ENCODE data around the gene PACRG.

PACRG gene

GRCh38 chr6:163302747-163303146 is 575.0 kb downstream of the PACRG start:
- TF ChIP-seq CTCF (IDR thresholded peaks at IDR 0.05; ENCODE audit: control insufficient read depth, insufficient read depth, low read depth, low read length, missing control alignments): no peak
- no peak overlapping the region for H3K4me3 ChIP-seq (ENCODE audit: control insufficient read depth, low read depth, low read length)
- no peak for DNase-seq (ENCODE audit: low read depth)

- H3K4me3 ChIP-seq (ENCODE audit: control insufficient read depth, low read depth, low read length): no peak overlapping the region
- TF ChIP-seq CTCF (IDR thresholded peaks at IDR 0.05; ENCODE audit: control insufficient read depth, insufficient read depth, low read depth, low read length, missing control alignments): no peak
These were observed 578.2 kb downstream of the PACRG start for GRCh38 chr6:163306000-163306399.

GRCh38 chr6:163308629-163309440 is 581.1 kb downstream of the PACRG start:
- DNase-seq (ENCODE audit: low read depth): no peak
- TF ChIP-seq CTCF (IDR thresholded peaks at IDR 0.05; ENCODE audit: control insufficient read depth, insufficient read depth, low read depth, low read length, missing control alignments): no peak
- H3K4me3 ChIP-seq (ENCODE audit: control insufficient read depth, low read depth, low read length): no peak overlapping the region

More at GRCh38 chr6:163306000-163306399, 578.2 kb downstream of the PACRG start:
- no peak for DNase-seq (ENCODE audit: low read depth)

- H3K4me3 ChIP-seq (ENCODE audit: control insufficient read depth, low read depth, low read length): no peak overlapping the region
- no peak for TF ChIP-seq CTCF (IDR thresholded peaks at IDR 0.05; ENCODE audit: control insufficient read depth, insufficient read depth, low read depth, low read length, missing control alignments)
- no peak for DNase-seq (ENCODE audit: low read depth)
These were observed 581.8 kb downstream of the PACRG start for GRCh38 chr6:163309491-163310026.

- no peak for DNase-seq (ENCODE audit: low read depth)
- no peak for TF ChIP-seq CTCF (IDR thresholded peaks at IDR 0.05; ENCODE audit: control insufficient read depth, insufficient read depth, low read depth, low read length, missing control alignments)
- H3K4me3 ChIP-seq (ENCODE audit: control insufficient read depth, low read depth, low read length): no peak overlapping the region
These were observed 582.6 kb downstream of the PACRG start for GRCh38 chr6:163310096-163310972.

- no peak overlapping the region for H3K4me3 ChIP-seq (ENCODE audit: control insufficient read depth, low read depth, low read length)
- no peak for TF ChIP-seq CTCF (IDR thresholded peaks at IDR 0.05; ENCODE audit: control insufficient read depth, insufficient read depth, low read depth, low read length, missing control alignments)
- DNase-seq (ENCODE audit: low read depth): no peak
These were observed 583.2 kb downstream of the PACRG start for GRCh38 chr6:163310973-163311383.
